Right renal pelvis (tissue), 4 donors: ENCODE results near the gene MORN1. TPM values are rescaled to one million over a fixed set of nuclear protein-coding genes. Genes with fewer than 3 reads are reported as not detected.

Experiments used
- DNase-seq, 4 donors: peaks; one replicate each; pipeline ENCODE4 v3.0.0-alpha.2; 2013; ENCODE audit warnings: low read depth in 4 of 4, low spot score in 3 of 4, missing footprints in 1 of 4
- polyA plus RNA-seq, 4 donors: library from polyadenylated mRNA; unstranded; fragments of 120-200 nt; gene quantifications; one replicate each; pipeline ENCODE4 v1.2.1, GENCODE V29; 2013; ENCODE audit not compliant: insufficient read length in 4 of 4

MORN1 gene
- polyA plus RNA-seq, 4 donors: 10.0 to 15.6 (median 11.5) TPM

GRCh38 chr1:2312160-2312514, 79.2 kb downstream of the MORN1 start:
- no peak for DNase-seq

GRCh38 chr1:2311184-2312032, 79.9 kb downstream of the MORN1 start:
- DNase-seq: no peak

DNA sequence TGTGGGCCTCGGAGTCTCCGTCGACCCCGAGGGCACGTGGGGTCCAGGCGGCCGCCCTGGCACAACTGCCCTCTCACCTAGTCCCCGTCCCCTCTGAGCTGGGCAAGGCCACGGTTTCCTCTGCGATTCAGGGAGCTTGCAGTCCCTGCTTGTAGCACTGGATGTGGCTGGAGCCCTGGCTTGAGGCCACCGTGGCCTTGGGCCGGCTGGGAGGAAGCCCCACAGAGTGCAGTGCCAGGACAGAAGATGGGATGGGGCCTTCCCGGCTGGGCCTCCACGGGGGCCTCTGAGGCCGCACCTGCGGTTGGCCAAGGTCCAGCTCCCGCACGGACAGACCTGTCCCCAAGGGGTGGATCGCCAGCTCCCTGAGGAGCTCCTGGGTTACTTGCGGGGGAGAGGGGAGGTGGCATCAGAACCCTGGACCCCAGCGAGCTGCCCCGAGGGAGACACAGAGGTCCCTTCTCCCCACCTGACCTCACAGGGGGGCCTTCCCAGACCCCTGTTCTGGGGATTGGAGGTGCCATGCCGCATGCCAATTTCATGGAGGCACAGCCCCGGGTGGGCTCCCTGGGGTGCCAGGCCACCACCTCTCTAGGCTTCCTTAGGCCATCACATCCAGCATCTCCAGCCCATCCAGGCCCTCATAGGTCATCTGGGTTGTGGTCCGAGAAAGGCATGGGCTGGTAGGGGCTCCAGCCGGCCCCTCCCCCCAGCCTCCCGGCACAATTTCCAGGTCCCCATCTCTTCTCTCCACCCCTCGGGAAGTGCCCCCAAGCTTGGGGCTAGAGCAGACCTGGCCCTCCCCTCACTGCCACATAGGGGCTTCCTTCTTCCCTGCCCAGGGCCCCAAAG, 80.8 kb downstream of the MORN1 start:
- no peak for DNase-seq

- DNase-seq: no peak
These were observed 82.5 kb downstream of the MORN1 start for GRCh38 chr1:2308844-2309243.

DNA sequence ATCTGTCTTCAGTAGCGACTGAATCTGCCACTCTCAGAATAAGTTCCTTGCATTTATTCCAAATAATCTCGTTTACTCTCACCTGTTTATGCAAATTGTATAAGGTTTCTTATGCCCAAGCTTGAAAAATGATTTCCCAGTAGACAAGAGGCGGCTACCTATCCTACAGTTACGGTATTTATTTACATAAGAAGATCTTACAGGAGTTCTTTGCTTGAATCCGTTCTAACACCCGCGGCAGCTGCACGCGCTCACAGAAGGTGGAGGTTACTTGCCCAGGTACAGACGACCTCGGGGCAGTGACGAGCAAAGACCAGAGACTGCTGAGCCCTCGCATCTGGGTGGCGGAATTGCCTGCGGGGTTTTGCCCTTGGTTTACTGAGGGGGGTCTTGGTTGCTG, 83.4 kb downstream of the MORN1 start:
- no peak for DNase-seq

DNA sequence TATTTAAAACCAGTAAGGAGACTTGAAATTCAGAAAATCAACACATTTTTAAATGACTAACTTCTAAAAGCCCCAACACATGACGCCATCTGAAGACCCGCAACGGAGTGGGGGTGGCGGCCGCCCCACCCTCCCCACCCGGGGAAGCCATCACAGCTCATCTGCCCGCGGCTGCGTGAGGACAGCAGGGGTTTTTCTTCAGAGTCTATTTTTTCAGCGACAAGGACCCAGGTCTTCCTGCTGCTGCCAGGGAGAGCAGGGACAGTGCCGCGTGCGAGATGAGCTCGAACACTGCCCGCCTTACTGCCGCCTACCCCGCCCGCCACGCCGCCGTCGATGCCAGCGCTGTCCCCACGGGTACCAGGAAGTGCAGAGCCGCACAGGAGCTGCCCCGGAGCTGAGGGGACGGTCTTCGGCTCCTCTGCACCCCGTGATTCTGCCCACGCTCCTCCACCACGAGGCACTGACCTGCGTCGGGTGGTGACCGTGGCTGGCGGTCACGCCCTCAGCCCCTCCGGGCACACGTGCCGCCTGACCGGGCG, 84.2 kb downstream of the MORN1 start:
- no peak for DNase-seq

DNA sequence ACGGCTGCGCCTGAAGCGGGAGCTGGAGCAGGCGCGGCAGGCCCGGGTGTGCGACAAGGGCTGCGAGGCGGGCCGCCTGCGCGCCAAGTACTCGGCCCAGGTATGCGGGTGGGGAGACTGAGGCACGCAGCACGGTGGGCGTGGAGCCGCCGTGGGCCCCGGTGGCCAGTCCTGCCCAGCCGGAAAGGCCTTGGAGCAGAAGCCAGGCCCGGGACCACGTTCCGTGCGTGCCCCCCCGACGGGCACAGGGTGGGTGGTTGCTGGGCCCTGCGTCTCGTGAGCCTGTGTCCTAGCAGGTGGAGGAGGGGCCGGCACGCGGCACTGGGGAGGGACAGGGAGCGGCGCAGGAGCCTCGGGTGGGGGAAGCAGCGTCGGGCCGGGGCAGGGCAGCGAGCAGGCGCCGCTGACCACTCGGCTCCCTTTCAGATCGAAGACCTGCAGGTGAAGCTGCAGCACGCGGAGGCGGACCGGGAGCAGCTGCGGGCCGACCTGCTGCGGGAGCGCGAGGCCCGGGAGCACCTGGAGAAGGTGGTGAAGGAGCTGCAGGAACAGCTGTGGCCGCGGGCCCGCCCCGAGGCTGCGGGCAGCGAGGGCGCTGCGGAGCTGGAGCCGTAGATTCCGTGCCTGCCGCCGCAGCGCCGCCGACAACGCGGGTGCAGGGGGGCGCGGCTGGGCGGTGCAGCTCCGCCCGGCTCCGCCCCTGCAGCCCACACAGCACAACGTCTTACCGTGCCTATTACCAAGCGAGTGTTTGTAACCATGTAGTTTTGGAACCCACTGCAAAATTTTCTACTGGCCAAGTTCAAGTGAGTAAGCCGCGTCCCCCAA, 85.0 kb downstream of the MORN1 start:
- DNase-seq: no peak

- DNase-seq: no peak
These were observed 86.3 kb downstream of the MORN1 start for GRCh38 chr1:2304921-2305681.

DNA sequence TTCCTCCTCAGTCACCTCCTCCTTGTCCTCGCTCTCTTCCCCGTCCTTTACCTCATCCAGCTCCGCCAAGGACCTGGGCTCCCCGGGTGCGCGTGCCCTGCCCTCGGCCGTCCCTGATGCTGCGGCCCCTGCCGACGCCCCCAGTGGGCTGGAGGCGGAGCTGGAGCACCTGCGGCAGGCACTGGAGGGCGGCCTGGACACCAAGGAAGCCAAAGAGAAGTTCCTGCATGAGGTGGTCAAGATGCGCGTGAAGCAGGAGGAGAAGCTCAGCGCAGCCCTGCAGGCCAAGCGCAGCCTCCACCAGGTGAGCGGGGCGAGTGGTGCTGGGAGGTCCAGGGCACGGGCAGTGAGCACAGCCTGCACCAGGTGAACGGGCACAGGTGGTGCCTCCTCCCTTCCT, 87.1 kb downstream of the MORN1 start:
- no peak for DNase-seq

- DNase-seq: no peak
These were observed 87.6 kb downstream of the MORN1 start for GRCh38 chr1:2303781-2304180.

- no peak for DNase-seq
These were observed 88.2 kb downstream of the MORN1 start for GRCh38 chr1:2303016-2303775.

DNA sequence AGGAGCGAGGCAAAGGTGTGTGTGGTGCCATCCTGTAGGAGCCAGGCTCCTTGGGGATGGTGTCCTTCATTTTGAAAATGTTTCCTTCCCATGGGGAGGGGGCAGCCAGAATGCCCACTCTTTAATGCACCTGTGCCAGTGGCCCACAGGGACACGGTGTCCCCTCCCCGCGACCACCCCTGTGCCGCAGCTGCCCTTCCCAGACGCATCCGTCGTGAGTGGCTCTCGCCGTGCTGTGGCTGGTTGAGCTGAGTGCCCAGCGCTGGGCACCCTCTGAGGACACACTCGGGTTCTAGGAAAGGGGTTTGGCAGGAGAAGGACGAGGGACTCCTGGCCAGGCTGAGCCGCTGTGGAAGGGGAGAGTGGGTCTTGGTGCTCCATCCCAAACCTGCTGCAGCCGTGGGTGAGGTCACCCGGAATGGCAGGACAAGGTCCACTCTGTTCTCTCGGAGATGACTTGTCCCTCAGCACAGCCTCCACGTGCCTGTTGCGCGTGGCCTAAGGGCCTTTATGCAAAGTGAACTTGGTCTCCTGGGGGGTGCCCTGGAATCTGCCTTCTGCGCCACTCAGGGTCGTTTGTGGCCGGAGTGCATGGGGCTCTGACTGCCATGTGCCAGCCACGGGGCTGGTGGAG, 88.9 kb downstream of the MORN1 start:
- DNase-seq: no peak

DNA sequence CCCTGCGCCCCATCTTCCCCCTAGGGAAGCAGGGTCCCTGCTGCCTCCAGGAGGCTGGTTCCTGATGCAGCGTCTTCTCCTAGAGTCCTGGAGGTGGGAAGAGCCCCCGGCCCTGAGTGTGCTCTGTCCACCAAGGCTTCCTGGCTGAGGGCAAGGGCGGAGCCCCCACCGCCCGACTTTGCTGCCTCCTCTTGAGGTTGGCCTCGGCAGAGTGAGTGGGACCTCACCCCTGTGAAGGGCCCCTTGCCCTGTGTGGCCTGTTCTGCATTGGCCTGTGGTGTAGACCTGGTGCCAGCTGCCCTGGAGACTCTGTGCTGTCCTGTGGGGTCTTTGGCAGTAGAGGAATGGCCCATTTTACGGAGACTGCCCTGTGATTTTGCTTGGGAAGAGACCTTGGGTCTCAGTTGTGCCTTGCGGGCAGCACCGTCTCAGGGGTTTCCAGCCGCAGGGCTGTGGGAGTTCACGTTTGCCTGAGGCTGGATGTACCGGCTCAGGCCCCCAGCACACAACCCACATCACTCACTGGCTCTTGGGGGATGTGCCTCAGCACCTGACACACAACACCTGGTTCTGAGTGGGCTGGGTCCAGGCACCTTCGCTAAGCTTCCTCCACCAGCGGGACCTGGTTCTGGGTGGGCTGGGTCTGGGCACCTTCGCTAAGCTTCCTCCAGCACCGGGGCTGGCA, 89.6 kb downstream of the MORN1 start:
- no peak for DNase-seq

- DNase-seq: no peak
These were observed 90.3 kb downstream of the MORN1 start for GRCh38 chr1:2300851-2301606.

DNA sequence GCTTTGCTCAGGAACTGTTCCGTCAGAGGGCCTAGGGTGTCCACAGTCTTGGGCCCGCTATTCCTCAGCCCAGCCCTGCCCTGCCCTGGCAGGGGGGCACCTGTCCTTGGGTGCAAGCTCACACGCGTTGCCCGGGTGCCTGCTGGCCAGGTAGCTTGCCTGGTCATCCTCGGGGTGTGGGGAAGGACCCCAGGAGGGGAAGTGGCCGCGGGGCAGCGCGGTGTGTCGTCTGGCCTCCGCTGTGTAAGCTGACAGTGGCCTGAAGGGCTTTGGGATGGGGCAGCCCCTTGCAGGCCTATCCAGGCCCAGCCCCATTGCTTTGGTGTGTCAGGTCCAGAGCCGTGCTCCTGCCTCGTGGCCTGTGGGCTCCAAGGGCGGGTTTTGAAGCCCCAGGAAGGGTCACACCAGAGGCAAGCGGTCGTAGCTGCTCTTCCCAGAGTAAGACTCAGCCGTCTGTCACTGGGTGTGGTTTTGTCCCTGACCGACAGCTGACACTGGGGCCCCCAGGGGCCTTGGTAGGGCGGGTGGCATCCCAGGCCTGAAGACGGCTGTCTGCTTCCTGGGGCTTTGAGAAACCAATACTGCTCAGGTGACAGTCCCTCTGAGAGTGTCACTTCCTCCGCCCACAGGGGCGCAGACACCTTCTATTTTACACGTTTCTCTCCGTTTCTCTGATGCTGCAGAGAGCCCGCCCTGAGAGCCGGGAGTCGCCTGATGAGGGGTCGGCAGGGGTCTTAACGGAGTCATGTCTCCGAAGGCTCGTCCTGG, 91.2 kb downstream of the MORN1 start:
- no peak for DNase-seq

DNA sequence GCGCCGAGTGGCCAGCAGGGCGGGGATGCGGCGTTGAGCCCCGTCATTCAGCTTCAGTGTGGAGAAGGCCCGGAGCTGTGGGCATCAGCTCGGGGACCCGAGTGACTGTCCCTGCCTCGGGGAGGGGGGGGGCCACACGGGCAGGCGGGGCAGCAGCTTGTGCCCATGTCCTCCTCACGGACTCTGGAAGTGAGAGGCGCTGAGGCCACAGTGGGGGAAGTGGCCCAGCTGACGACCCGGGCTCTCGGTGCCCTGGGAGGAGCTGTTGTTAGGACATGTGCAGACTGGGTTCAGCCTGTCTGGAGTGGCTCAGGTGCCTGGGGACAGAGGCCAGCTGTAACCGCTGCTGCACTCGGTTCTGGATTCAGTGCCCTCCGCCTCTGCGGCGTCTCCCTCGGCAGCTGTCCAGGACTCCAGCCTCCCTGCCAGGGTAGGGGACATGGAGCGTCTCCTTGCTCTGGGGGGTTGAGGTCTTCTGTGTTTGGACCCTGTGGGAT, 92.2 kb downstream of the MORN1 start:
- no peak for DNase-seq

GRCh38 chr1:2298685-2299084, 92.7 kb downstream of the MORN1 start:
- no peak for DNase-seq
